Aorta (tissue), 5 donors: ENCODE data around the gene NAA60. TPM values are rescaled to one million over a fixed set of nuclear protein-coding genes. Genes with fewer than 3 reads are reported as not detected.

Experiments used
- ATAC-seq: fragments of 200-7000 bp; cut with Tn5 transposase; one replicate; pipeline ENCODE4 v1.9.1; 2022; ENCODE audit warnings: moderate library complexity; ENCODE audit not compliant: low FRiP score
- DNase-seq, 2 donors: peaks; one replicate each; pipeline ENCODE4 v3.0.0-alpha.2; 2020
- H3K27ac ChIP-seq, 2 donors: one replicate each; pipeline ENCODE4 v1.5.1; 2013; ENCODE audit warnings: low read length in 2 of 2, mild to moderate bottlenecking in 2 of 2, moderate library complexity in 2 of 2, control low read depth in 1 of 2, inconsistent platforms in 1 of 2, low read depth in 1 of 2
- H3K27me3 ChIP-seq, 2 donors: one replicate each; pipeline ENCODE4 v1.6.1; 2013; ENCODE audit warnings: control low read depth in 1 of 2, low read length in 1 of 2, mild to moderate bottlenecking in 1 of 2, moderate library complexity in 1 of 2; ENCODE audit not compliant: insufficient read depth in 2 of 2, control insufficient read depth in 1 of 2
- H3K36me3 ChIP-seq, 2 donors: one replicate each; pipeline ENCODE4 v1.6.1; 2013; ENCODE audit warnings: control low read depth in 1 of 2, low read length in 1 of 2, mild to moderate bottlenecking in 1 of 2; ENCODE audit not compliant: insufficient read depth in 2 of 2, control insufficient read depth in 1 of 2
- H3K4me1 ChIP-seq, 2 donors: one replicate each; pipeline ENCODE4 v1.6.1; 2013; ENCODE audit warnings: low read length in 2 of 2, control low read depth in 1 of 2, mild to moderate bottlenecking in 1 of 2, moderate library complexity in 1 of 2; ENCODE audit not compliant: insufficient read depth in 2 of 2, control insufficient read depth in 1 of 2
- H3K4me3 ChIP-seq, 2 donors: one replicate each; pipeline ENCODE4 v1.5.1; 2013; ENCODE audit warnings: low read length in 2 of 2, control low read depth in 1 of 2, mild to moderate bottlenecking in 1 of 2
- H3K9me3 ChIP-seq: one replicate; pipeline ENCODE4 v1.6.1; 2013; ENCODE audit warnings: mild to moderate bottlenecking, low read length; ENCODE audit not compliant: control insufficient read depth
- WGBS, 2 donors: extraction: QIAGEN DNeasy Blood & Tissue Kit; methylation state at CpG; one replicate each; pipeline ENCODE4 v1.1.7; 2013; 5-methylcytosine and 5-hydroxymethylcytosine counted together
- intact Hi-C, 2 donors: fragments of 100-400 bp; cut with DNase I; formaldehyde crosslinking; loops; one replicate each; pipeline versions ENCODE4 v1.14.2 to v1.15.0; 2022
- polyA plus RNA-seq, 2 donors: library from polyadenylated mRNA; stranded (reverse); fragments of 200-250 nt; gene quantifications; one replicate each; pipeline ENCODE4 v1.2.3, GENCODE V29; 2013
- total RNA-seq, 2 donors: library from RNA; stranded (reverse); fragmentation: NEBNext Ultra II Directional; extraction: Animal tissue kit (Norgen Biotek cat#: 25700); gene quantifications; one replicate each; pipeline ENCODE4 v1.2.1, GENCODE V29; 2021
- donor health status: healthy with polysubstance abuse.
- donor health status: Bipolar disorder and iron deficiency.
- donor health status: DM: no; HTN: no; CAD: no.
- donor health status: DM: no; HTN: no; CAD: no.
- donor health status: DM: yes; HTN: yes; CAD: no.

NAA60 gene
- total and polyA plus RNA-seq, 4 donors: 20.2 to 47.5 (median 35.7) TPM

GRCh38 chr16:3434373-3434772 is 9.1 kb upstream of the NAA60 start:
- Histone ChIP-seq H3K9me3 (peaks cover 2% of the 10 kb centered on the region), H3K4me3 (no peak overlapping the region), H3K4me1 (no peaks in the 10 kb centered on the region), H3K27ac (no peak overlapping the region), H3K36me3 (peaks cover 2 to 5% of the 10 kb centered on the region in 2 donors), H3K27me3 (no peaks in the 10 kb centered on the region)
- no peak for ATAC-seq
- intact Hi-C loops: no loop called here
- DNase-seq: no peak

GRCh38 chr16:3439637-3440036 is 3.8 kb upstream of the NAA60 start:
- WGBS, 2 donors: 86 to 90% methylated on average over 4 of the region's 4 CpGs
- H3K27ac ChIP-seq: no peak overlapping the region
- no peaks in the 10 kb centered on the region for H3K27me3 ChIP-seq
- H3K9me3 ChIP-seq: peaks cover 4% of the 10 kb centered on the region
- intact Hi-C loops: no loop called here
- H3K4me3 ChIP-seq: no peak overlapping the region
- peaks cover 2 to 5% of the 10 kb centered on the region in 2 donors for H3K36me3 ChIP-seq
- ATAC-seq (no peak), DNase-seq (no peak)
- H3K4me1 ChIP-seq: no peaks in the 10 kb centered on the region

- DNase-seq (no peak), ATAC-seq (peak; percentile 37)
- Histone ChIP-seq H3K27ac (peak overlapping the region in 1 of 2 donors; percentile 37), H3K36me3 (no peaks in the 10 kb centered on the region), H3K9me3 (peaks cover 4% of the 10 kb centered on the region), H3K4me1 (no peaks in the 10 kb centered on the region), H3K27me3 (no peaks in the 10 kb centered on the region), H3K4me3 (peak overlapping the region; percentile 3 to 52)
- intact Hi-C loops: no loop called here
- whole genome bisulfite sequencing, 2 donors: 40 to 46% methylated on average over 10 of the region's 10 CpGs
These were observed 530 bp downstream of the NAA60 start for GRCh38 chr16:3444032-3444388.

- WGBS, 2 donors: 83 to 87% methylated on average over 5 of the region's 5 CpGs
- Histone ChIP-seq H3K4me1 (no peaks in the 10 kb centered on the region), H3K4me3 (no peak overlapping the region), H3K9me3 (no peaks in the 10 kb centered on the region), H3K27me3 (no peaks in the 10 kb centered on the region), H3K36me3 (no peaks in the 10 kb centered on the region), H3K27ac (no peak overlapping the region)
- DNase-seq: no peak
- intact Hi-C loops: loop anchor here in 1 of 2 donors (10.0 kb wide), 1 partner anchor 169 kb away; the partner anchor contains the start of gene ZNF263
- ATAC-seq: no peak
These were observed 10.6 kb downstream of the NAA60 start for GRCh38 chr16:3454093-3454492.

- ATAC-seq: no peak
- Histone ChIP-seq H3K9me3 (no peaks in the 10 kb centered on the region), H3K4me3 (no peak overlapping the region), H3K27ac (no peak overlapping the region), H3K36me3 (no peaks in the 10 kb centered on the region), H3K27me3 (no peaks in the 10 kb centered on the region), H3K4me1 (no peaks in the 10 kb centered on the region)
- DNase-seq: no peak
- intact Hi-C loops: loop anchor here (5.0 to 10.0 kb wide), 3 partner anchors 48 to 172 kb away; partner anchors contain the start of genes ZNF263 (in 2 of the 2) and CLUAP1 (in 1 of the 2)
- 83 to 87% methylated on average over 10 of the region's 10 CpGs for WGBS, 2 donors
These were observed 11.2 kb downstream of the NAA60 start for GRCh38 chr16:3454631-3455147.

GRCh38 chr16:3457434-3458252 is 14.2 kb downstream of the NAA60 start:
- DNase-seq (peak; percentile 93 to 95), ATAC-seq (peak; percentile 97)
- peak overlapping the region; percentile 84 to 91 for H3K4me3 ChIP-seq
- intact Hi-C loops: loop anchor here (5.0 to 10.0 kb wide), 3 partner anchors 45 to 175 kb away; partner anchors contain the start of genes ZNF263 (in 2 of the 2) and CLUAP1 (in 1 of the 2)
- H3K9me3 ChIP-seq: no peaks in the 10 kb centered on the region
- H3K27me3 ChIP-seq: no peaks in the 10 kb centered on the region
- 1 to 2% methylated on average over 61 to 83 of the region's 83 CpGs for WGBS, 2 donors
- no peaks in the 10 kb centered on the region for H3K4me1 ChIP-seq
- no peaks in the 10 kb centered on the region for H3K36me3 ChIP-seq
- peak overlapping the region; percentile 46 to 92 for H3K27ac ChIP-seq

GRCh38 chr16:3458278-3458851 is 14.9 kb downstream of the NAA60 start:
- intact Hi-C loops: loop anchor here (5.0 to 10.0 kb wide), 3 partner anchors 44 to 176 kb away; partner anchors contain the start of genes ZNF263 (in 2 of the 2) and CLUAP1 (in 1 of the 2)
- no peaks in the 10 kb centered on the region for H3K9me3 ChIP-seq
- H3K4me1 ChIP-seq: no peaks in the 10 kb centered on the region
- WGBS, 2 donors: 0 to 1% methylated on average over 29 to 47 of the region's 47 CpGs
- no peaks in the 10 kb centered on the region for H3K27me3 ChIP-seq
- H3K4me3 ChIP-seq: peak overlapping the region; percentile 84 to 91
- H3K36me3 ChIP-seq: no peaks in the 10 kb centered on the region
- DNase-seq (peak in 1 of 2 donors; percentile 62), ATAC-seq (peak; percentile 24)
- H3K27ac ChIP-seq: peak overlapping the region; percentile 46 to 78

GRCh38 chr16:3458852-3459361 is 15.4 kb downstream of the NAA60 start:
- WGBS, 2 donors: 1 to 2% methylated on average over 10 of the region's 10 CpGs
- intact Hi-C loops: loop anchor here (5.0 to 10.0 kb wide), 3 partner anchors 43 to 177 kb away; partner anchors contain the start of genes ZNF263 (in 2 of the 2) and CLUAP1 (in 1 of the 2)
- ATAC-seq (no peak), DNase-seq (no peak)
- Histone ChIP-seq H3K27me3 (no peaks in the 10 kb centered on the region), H3K27ac (peak overlapping the region; percentile 46 to 78), H3K4me3 (peak overlapping the region; percentile 84 to 91), H3K9me3 (no peaks in the 10 kb centered on the region), H3K36me3 (no peaks in the 10 kb centered on the region), H3K4me1 (no peaks in the 10 kb centered on the region)
